CD4-positive, alpha-beta T cell (primary cell): ENCODE results near the gene MGAT1. TPM values are rescaled to one million over a fixed set of nuclear protein-coding genes. Genes with fewer than 3 reads are reported as not detected.

Experiments
- ATAC-seq: fragments of 200-7000 bp; cut with Tn5 transposase; one replicate; pipeline ENCODE4 v1.10.0; 2022; ENCODE audit warnings: mild to moderate bottlenecking; ENCODE audit not compliant: poor library complexity
- CTCF ChIA-PET: fragments of 350-600 bp; sonication (Branson Sonifier 250); formaldehyde crosslinking; loops from one replicate; lab custom pipeline; 2021; ENCODE audit warnings: antibody characterized with exemption, inconsistent platforms; lab: Charles Lee
- POLR2A ChIA-PET: fragments of 350-600 bp; sonication (Branson Sonifier 250); formaldehyde crosslinking; loops from one replicate; lab custom pipeline; 2021; ENCODE audit warnings: antibody characterized with exemption, inconsistent platforms; lab: Charles Lee
- DNase-seq, 14 experiments: peaks; one replicate each; pipeline ENCODE4 v3.0.0-alpha.2; 2013 to 2020; ENCODE audit warnings: mixed read lengths in 2 of 14
- H3K27ac ChIP-seq, 2 donors: one replicate each; pipeline versions ENCODE4 v1.5.1 to v1.7.0; 2013; ENCODE audit warnings: low read length in 2 of 2, low read depth in 1 of 2, mild to moderate bottlenecking in 1 of 2
- H3K27me3 ChIP-seq, 2 experiments: 1 replicate in 1 of 2; 2 replicates in 1 of 2; pipeline versions ENCODE4 v1.6.1 to v1.7.0; 2013; ENCODE audit warnings: low read length in 2 of 2, control low read depth in 1 of 2, mild to moderate bottlenecking in 1 of 2, moderate library complexity in 1 of 2; ENCODE audit not compliant: insufficient read depth in 2 of 2, control insufficient read depth in 1 of 2
- H3K36me3 ChIP-seq: one replicate; pipeline ENCODE4 v1.6.1; 2013; ENCODE audit warnings: low read length, control low read depth; ENCODE audit not compliant: insufficient read depth
- H3K4me1 ChIP-seq: one replicate; pipeline ENCODE4 v1.6.1; 2013; ENCODE audit warnings: low read length, control low read depth; ENCODE audit not compliant: insufficient read depth
- H3K4me3 ChIP-seq: one replicate; pipeline ENCODE4 v1.5.1; 2013; ENCODE audit warnings: mild to moderate bottlenecking, low read length, moderate library complexity
- H3K9me3 ChIP-seq, 2 experiments: 1 replicate in 1 of 2; 2 replicates in 1 of 2; pipeline versions ENCODE4 v1.6.1 to v1.7.0; 2013; ENCODE audit warnings: low read length in 2 of 2, mild to moderate bottlenecking in 2 of 2, control low read depth in 1 of 2, moderate library complexity in 1 of 2; ENCODE audit not compliant: control insufficient read depth in 1 of 2, insufficient read depth in 1 of 2
- H3K27ac Mint-ChIP-seq: one replicate; pipeline ENCODE4 v1.8.0; 2020; ENCODE audit warnings: mixed read lengths
- H3K27me3 Mint-ChIP-seq: one replicate; pipeline ENCODE4 v1.8.0; 2021; ENCODE audit warnings: mixed read lengths
- H3K36me3 Mint-ChIP-seq: one replicate; pipeline ENCODE4 v1.8.0; 2021; ENCODE audit warnings: low read depth, mixed read lengths
- H3K4me1 Mint-ChIP-seq: one replicate; pipeline ENCODE4 v1.8.0; 2021; ENCODE audit warnings: low read depth, mixed read lengths
- H3K4me3 Mint-ChIP-seq: one replicate; pipeline ENCODE4 v1.8.0; 2020; ENCODE audit warnings: mild to moderate bottlenecking, mixed read lengths
- H3K9me3 Mint-ChIP-seq: one replicate; pipeline ENCODE4 v1.8.0; 2020; ENCODE audit warnings: mixed read lengths
- CTCF ChIP-seq: fragments of 200-600 bp; IDR thresholded peaks from one replicate; pipeline ENCODE4 v1.8.0; 2022; ENCODE audit warnings: antibody characterized with exemption, mild to moderate bottlenecking
- intact Hi-C, 2 experiments: fragments of 100-400 bp; cut with DNase I in 1 of 2; cut with micrococcal nuclease in 1 of 2; formaldehyde crosslinking; loops; one replicate each; pipeline versions ENCODE4 v1.15.1 to v1.9.0; 2023 to 2025; cut with DNase I, micrococcal nuclease
- total RNA-seq, 174 experiments: library from RNA in 2 of 174; stranded (reverse) in 2 of 174; gene quantifications; one replicate each; pipeline ENCODE4 v1.2.3 and lab custom pipeline; 2021 to 2026

Gene MGAT1
- total RNA-seq, 2 experiments from 2014 or later, result 49.0 to 60.2 TPM

GRCh38 chr5:180739271-180739670 lies 63.3 kb downstream of the MGAT1 start:
- Mint-ChIP-seq H3K27ac (no peak overlapping the region), H3K4me1 (no peaks in the 10 kb centered on the region), H3K4me3 (no peak overlapping the region), H3K9me3 (no peaks in the 10 kb centered on the region), H3K27me3 (peaks cover 45% of the 10 kb centered on the region), H3K36me3 (no peaks in the 10 kb centered on the region)
- no peak for ATAC-seq
- ChIA-PET CTCF (no interaction called here), POLR2A (no interaction called here)
- H3K4me3 ChIP-seq, result no peak overlapping the region
- H3K36me3 ChIP-seq, result no peaks in the 10 kb centered on the region
- no peak for TF ChIP-seq CTCF
- no peaks in the 10 kb centered on the region for H3K9me3 ChIP-seq
- no peak overlapping the region for H3K27ac ChIP-seq
- intact Hi-C loops, result no loop called here
- no peak for DNase-seq
- H3K27me3 ChIP-seq, result peaks cover 12% of the 10 kb centered on the region in 2 experiments
- H3K4me1 ChIP-seq, result no peaks in the 10 kb centered on the region

- Histone ChIP-seq H3K4me3 (no peak overlapping the region), H3K27ac (no peak overlapping the region), H3K27me3 (peaks cover 5 to 12% of the 10 kb centered on the region in 2 experiments), H3K4me1 (no peaks in the 10 kb centered on the region), H3K36me3 (no peaks in the 10 kb centered on the region), H3K9me3 (no peaks in the 10 kb centered on the region)
- POLR2A ChIA-PET, result interaction anchor here (0.6 kb wide), 1 partner anchor 80 kb away, joined by 3 read pairs; no protein-coding TSS in a partner anchor
- H3K27me3 Mint-ChIP-seq, result peaks cover 45% of the 10 kb centered on the region
- no peak overlapping the region for H3K27ac Mint-ChIP-seq
- H3K4me1 Mint-ChIP-seq, result no peaks in the 10 kb centered on the region
- CTCF ChIA-PET, result no interaction called here
- no peak for ATAC-seq
- DNase-seq, result no peak
- TF ChIP-seq CTCF, result no peak
- intact Hi-C loops, result no loop called here
- H3K9me3 Mint-ChIP-seq, result no peaks in the 10 kb centered on the region
- H3K36me3 Mint-ChIP-seq, result no peaks in the 10 kb centered on the region
- H3K4me3 Mint-ChIP-seq, result no peak overlapping the region
Measured at GRCh38 chr5:180736536-180736935, 66.1 kb downstream of the MGAT1 start.

Other genes with a start within 250 kb of the MGAT1 start
- gene SCGB3A1, start 211.3 kb downstream of the MGAT1 start, total RNA-seq, result not detected
- gene FLT4, start 153.2 kb downstream of the MGAT1 start, total RNA-seq, result 1 to 10 TPM; 2.3 to 2.5 TPM
- gene OR2Y1, start 62.7 kb downstream of the MGAT1 start, total RNA-seq, result not detected
- 10 to 100 TPM; 22.6 to 24.9 TPM for gene ZFP62, start 58.5 kb upstream of the MGAT1 start, total RNA-seq
- gene BTNL8, start 96.4 kb upstream of the MGAT1 start, total RNA-seq, result not detected
- not detected for gene BTNL3, start 186.0 kb upstream of the MGAT1 start, total RNA-seq
- gene BTNL9, start 237.5 kb upstream of the MGAT1 start, total RNA-seq, result not detected